Activated CD4-positive, alpha-beta T cell treated with anti-CD3 and anti-CD28 coated beads for 1 hour (primary cell): Measurements from ENCODE around the gene DBNL.
"Not testable (repeated sequence)": the region's sequence is repeated elsewhere in the genome, so short reads cannot be mapped to it uniquely, and the experiment has no call there.

Experiments
- DNase-seq: peaks from one replicate; pipeline ENCODE4 v3.0.0-alpha.2; 2020

DBNL gene

DNA sequence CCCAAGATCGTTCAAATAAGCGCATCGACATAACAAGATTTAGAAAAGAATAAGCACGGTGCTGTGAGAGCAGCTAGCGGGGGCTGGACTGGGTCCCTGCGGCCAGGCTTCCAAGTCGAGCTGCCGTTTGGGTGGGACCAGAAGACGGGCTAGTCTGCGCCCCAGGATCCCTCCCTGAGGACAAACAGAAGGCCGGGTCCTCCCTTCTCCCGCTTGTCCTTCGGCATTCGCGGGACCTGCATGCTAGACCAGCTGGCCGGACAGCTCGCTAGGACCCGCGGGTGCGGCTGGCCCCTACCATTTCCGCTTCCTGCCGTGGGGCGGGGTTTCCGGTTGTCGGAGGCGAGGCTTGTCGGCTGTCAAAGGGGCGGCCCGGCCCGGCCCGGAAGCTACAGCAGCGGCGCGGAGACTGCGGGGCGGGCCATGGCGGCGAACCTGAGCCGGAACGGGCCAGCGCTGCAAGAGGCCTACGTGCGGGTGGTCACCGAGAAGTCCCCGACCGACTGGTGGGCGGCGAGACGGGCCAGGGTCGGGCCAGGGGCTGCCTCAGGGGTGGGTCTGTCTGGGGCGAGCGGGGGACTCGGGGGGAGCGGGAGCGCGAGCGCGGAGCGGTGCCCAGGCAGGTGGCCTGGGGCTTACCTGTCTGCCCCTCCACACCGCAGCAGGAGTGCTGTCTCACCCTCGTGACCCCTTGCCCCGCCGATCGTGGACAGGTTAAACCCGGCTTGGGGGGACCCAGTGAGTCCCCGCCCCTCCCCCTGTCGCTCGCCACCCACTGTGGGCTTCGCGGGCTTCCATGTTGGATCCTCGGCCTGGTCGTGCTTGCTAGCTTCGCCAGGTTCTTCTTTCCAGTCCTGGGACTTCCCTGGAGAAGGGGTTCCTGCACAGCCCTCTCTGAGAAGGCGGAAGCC, at the start of gene DBNL:
Gene DBNL (plus strand): TSS at position 388 of the 911 bp plus-strand sequence. CDS start 36 bp downstream, at position 424.
- peak; percentile 80 for DNase-seq

- not testable (repeated sequence) for DNase-seq
Measured at GRCh38 chr7:43997532-43997931, 47.0 kb upstream of the DBNL start, which contains the start of gene SPDYE1. SPDYE1 (plus strand) TSS chr7:43997897; CDS start chr7:43999950, 2,053 bp downstream.

DNA sequence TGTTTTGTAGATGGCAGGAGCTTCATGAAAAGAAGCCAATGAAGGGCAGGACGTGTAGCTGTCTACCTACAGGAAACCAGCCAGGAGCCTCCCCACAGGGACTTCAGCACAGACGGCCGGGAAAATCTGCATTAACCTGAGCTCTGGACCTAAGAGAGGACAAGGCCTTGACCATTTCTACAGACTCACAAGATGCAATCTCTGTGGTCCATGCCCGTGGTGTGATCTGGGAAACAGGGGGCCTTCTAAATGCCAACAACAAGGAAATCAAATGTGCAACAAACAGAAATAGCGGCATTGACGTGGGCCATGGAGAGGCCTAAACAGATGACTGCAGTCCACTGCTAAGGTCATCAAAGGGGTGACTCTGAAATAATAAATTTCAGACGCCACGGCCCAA, 32.4 kb upstream of the DBNL start:
- not testable (repeated sequence) for DNase-seq

DNA sequence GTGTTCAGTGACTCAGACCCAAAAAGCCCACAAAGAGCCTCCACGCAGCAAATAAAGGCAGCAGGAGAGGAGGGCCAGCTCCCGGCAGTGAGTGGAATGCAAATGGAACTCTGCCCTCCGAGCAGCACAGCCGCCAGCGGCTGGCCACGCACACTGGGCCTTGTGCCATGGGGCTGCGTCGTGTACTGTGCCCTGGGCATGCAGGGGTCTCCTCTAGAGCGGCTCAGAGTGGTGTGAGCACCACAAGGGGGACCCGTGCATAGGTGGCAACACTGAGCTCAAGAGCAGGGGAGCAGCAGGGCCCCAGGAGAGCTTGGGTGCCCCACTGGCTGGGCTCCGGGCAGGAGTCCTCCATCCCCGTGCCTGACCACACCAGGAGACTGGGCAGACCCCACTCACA, 29.4 kb upstream of the DBNL start:
- DNase-seq = not testable (repeated sequence)

- peak; percentile 99 for DNase-seq
Measured at GRCh38 chr7:44018857-44019807, 25.4 kb upstream of the DBNL start.

- DNase-seq = not testable (repeated sequence)
Measured at GRCh38 chr7:44019825-44020224, 24.7 kb upstream of the DBNL start.

DNA sequence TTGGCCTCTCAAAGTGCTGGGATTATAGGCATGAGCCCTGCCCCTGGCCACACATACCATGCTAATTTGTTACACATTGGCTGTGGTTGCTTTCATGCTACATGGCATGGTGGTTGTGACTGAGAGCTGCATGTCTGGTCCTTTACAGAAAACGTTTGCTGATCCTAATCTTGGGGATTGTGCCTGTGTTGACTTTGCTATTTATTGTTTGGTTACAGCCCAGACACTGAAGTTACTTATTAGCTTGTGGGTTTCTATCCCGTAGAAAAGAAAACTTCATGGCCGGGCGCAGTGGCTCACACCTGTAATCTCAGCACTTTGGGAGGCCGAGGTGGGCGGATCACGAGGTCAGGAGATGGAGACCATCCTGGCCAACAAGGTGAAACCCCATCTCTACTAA, 22.4 kb upstream of the DBNL start:
- DNase-seq = not testable (repeated sequence)

GRCh38 chr7:44022796-44023467, 21.6 kb upstream of the DBNL start:
- not testable (repeated sequence) for DNase-seq

DNA sequence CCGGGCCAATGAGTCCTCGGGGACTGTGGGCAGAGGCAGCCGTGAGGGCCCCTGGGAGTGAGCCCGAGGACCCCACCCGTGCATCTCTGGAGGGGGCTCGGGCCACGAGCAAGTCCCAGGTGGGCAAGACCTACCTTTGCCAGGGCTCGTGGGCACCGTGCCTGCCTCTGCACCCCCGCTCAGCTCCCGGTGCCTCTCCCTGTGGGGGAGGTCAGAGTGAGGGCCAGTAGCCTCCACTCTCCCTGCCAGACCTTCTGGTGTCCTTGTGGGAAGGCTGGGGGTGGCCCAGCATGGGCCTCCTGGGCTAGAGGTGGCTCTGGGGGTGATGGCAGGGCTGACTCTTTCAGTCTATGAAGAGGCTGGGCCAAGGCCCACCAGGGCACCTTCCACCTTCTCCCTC, 15.1 kb upstream of the DBNL start:
- DNase-seq = not testable (repeated sequence)

DNA sequence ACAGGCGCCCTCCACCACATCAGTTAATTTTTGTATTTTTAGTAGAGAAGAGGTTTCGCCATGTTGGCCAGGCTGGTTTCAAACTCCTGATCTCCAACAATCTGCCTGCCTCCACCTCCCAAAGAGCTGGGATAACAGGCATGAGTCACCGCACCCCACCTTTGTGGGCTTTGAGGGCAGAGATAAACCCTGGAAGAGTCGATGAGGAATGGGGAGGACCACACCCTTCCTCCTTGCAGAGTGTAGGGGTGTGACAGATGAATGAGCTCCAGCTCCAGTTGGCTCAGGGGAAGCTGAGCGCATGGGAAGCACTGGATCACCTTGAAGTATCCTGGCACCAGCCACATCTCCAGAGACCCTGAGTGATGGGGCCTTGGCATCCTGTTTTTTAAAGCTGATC, 14.5 kb upstream of the DBNL start:
- DNase-seq = not testable (repeated sequence)

DNA sequence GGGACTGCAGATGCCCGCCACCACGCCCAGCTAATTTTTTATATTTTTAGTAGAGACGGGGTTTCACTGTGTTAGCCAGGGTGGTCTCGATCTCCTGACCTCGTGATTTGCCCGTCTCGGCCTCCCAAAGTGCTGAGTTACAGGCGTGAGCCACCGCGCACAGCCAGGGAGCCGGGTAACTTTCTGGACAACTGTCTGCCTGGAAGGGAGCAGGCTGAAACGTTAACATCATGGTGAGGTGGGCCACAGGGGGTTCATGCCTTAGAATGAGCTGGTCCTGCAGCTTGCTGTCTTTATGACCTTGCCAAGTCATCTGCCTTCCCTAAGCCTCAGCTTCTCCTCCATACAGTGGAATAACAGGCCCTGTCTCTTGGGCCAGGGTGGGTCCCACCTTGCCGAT, 13.2 kb upstream of the DBNL start:
- not testable (repeated sequence) for DNase-seq

GRCh38 chr7:44032031-44032430, 12.5 kb upstream of the DBNL start:
- not testable (repeated sequence) for DNase-seq

GRCh38 chr7:44033971-44034844, 10.3 kb upstream of the DBNL start:
- DNase-seq = not testable (repeated sequence)

DNA sequence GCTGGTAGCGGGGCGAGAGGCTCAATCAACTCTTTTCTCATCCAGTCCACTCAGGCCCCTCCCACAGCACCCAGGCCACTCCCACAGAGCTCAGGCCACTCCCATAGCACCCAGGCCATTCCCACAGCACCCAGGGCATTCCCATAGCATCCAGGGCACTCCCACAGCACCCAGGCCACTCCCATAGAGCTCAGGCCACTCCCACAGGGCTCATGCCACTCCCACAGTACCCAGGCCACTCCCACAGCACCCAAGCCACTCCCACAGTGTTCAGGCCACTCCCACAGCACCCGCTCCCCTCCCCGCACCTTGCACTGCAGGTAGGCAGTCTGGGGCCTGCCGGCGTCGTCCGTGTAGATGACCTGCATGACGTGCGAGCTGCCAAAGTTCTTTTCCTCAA, 8.1 kb upstream of the DBNL start:
- DNase-seq = not testable (repeated sequence)

DNA sequence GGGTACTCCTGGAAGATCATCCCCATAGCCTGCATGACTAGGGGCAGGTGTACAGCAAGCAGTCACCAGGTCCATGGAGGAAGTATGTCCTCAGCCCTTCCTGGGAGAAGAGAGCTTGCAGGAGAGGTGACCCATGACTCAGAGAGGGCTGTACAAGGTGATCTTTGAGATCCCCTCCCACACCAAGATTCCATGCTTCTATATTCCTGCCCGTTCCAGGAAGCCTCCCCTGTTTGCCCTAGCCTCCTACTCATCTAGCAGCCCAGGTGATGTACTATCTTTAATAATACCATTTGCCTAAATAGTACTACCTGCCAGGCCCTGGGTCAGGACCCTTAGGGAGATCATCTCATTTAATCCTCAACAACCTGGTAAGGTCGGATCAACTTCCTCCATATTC, 6.6 kb upstream of the DBNL start:
- DNase-seq = not testable (repeated sequence)

DNA sequence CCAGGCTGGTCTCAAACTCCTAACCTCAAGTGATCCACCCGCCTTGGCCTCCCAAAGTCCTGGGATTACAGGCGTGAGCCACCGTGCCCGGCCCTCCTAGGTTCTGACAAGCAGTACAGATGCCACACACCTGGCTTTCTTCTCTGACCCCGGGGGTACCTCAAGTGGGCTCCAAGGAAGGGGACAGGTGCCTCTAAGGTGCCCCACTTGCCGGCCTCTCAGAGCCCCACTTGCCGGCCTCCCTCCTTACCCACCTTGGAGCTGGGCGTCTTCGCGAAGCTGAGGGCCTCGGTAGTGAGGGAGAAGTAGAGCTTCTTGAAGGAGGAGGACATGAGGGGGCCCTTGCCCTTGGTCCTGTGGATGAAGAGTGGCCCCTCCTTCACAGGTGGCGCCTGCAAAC, 5.9 kb upstream of the DBNL start:
- DNase-seq = not testable (repeated sequence)

GRCh38 chr7:44038961-44039558, 5.4 kb upstream of the DBNL start:
- peak; percentile 49 for DNase-seq

DNA sequence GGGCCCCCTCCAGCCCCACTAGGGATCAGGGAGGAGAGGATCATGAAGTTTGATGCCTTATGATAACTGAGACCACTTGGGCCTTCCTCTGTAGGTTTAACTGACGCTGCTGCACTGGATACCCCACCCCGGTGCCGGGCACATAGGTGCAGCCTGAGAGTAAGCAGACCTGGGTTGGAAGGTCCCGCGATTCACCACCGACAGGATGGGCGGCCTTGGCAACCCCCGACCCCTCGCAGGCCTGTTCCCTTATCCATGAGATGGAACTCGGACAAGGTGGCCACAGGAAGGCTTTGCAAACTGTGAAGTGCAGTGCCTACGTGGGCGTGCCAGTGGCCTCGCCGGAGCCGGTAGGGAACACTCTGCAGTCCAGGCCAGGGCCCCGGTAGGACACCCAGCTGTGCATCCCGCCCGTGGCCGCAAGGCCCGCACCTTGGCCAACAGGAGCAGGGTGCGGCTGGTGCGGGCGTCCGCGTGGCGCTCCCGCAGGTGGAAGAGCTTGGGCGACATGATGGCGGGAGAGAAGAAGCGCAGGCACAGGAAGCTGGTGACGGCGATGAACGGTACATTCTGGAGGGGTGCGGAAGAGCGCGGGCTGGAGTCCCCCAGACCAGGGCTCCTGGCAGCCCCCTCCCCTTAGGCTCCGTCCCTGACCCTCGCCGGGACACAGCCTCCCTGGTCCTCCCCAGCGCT, 4.6 kb upstream of the DBNL start:
- DNase-seq = not testable (repeated sequence)

GRCh38 chr7:44040493-44040891, 4.0 kb upstream of the DBNL start:
- peak; percentile 54 for DNase-seq

GRCh38 chr7:44042221-44042620, 2.3 kb upstream of the DBNL start:
- no peak for DNase-seq

DNA sequence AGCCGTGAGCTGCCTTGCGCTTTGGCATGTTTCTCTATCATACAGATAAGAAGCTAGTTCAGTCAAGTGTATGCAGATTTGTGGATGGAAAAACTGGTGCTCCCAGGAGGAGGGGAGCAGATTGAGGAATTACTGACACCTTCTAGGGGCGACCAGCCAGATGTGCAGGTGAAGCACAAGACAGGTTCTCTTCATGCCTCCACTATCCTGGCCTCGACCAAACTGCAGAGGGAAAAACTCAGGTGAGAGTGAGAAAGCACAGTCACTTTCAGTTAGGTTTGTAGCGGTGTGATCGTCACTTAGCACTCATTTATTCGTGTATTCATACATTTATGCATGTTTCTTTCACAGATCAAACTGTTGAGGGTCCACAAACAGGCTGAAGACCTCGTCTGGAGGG, 600 bp upstream of the DBNL start:
- no peak for DNase-seq
